Sigmoid colon (tissue), 7 donors: ENCODE data around the gene HSPB7. TPM values are rescaled to one million over a fixed set of nuclear protein-coding genes. Genes with fewer than 3 reads are reported as not detected.
A peak's percentile ranks its signal among the peaks of the same experiment; 100 is the strongest.

Experiments used
- DNase-seq: peaks from one replicate; pipeline ENCODE4 v3.0.0-alpha.2; 2019
- H3K27ac ChIP-seq, 4 donors: fragments of 200-600 bp; sonication (generic); one replicate each; pipeline ENCODE4 v1.5.1; 2016 to 2019; ENCODE audit warnings: mild to moderate bottlenecking in 1 of 4
- H3K27me3 ChIP-seq, 3 donors: fragments of 200-600 bp; sonication (generic); one replicate each; pipeline ENCODE4 v1.5.1; 2019; ENCODE audit warnings: mild to moderate bottlenecking in 1 of 3
- H3K36me3 ChIP-seq, 4 donors: fragments of 200-600 bp; sonication (generic); one replicate each; pipeline ENCODE4 v1.5.1; 2016 to 2019
- H3K4me1 ChIP-seq, 4 donors: fragments of 200-600 bp; sonication (generic); one replicate each; pipeline ENCODE4 v1.5.1; 2017 to 2019
- H3K4me3 ChIP-seq, 4 donors: fragments of 200-600 bp; sonication (generic); one replicate each; pipeline ENCODE4 v1.5.1; 2017 to 2019; ENCODE audit warnings: mild to moderate bottlenecking in 2 of 4, moderate library complexity in 1 of 4
- H3K9me3 ChIP-seq, 4 donors: fragments of 200-600 bp in 3 of 4; sonication (generic) in 3 of 4; one replicate each; pipeline versions ENCODE4 v1.5.1 to v1.6.1; 2013 to 2019
- CTCF ChIP-seq, 4 experiments: fragments of 450-650 bp in 3 of 4; fragments of 200-600 bp in 1 of 4; IDR thresholded peaks; one replicate each; pipeline ENCODE4 v1.5.1; 2016 to 2019; ENCODE audit warnings: antibody characterized with exemption in 4 of 4, mild to moderate bottlenecking in 3 of 4, moderate library complexity in 2 of 4
- EP300 ChIP-seq, 4 donors: sonication (generic); formaldehyde crosslinking; IDR thresholded peaks; one replicate each; pipeline ENCODE4 v1.6.1; 2017; ENCODE audit warnings: antibody characterized with exemption in 4 of 4
- POLR2A ChIP-seq, 2 donors: fragments of 450-650 bp; IDR thresholded peaks; one replicate each; pipeline ENCODE4 v1.6.1; 2016; ENCODE audit warnings: antibody characterized with exemption in 2 of 2, mild to moderate bottlenecking in 2 of 2, moderate library complexity in 2 of 2
- POLR2AphosphoS5 ChIP-seq, 4 donors: sonication (generic); formaldehyde crosslinking; IDR thresholded peaks; one replicate each; pipeline ENCODE4 v1.6.1; 2017; ENCODE audit warnings: antibody characterized with exemption in 4 of 4
- WGBS, 2 donors: extraction: QIAGEN DNeasy Blood & Tissue Kit; methylation state at CpG; one replicate each; pipeline ENCODE4 v1.1.7; 2013; 5-methylcytosine and 5-hydroxymethylcytosine counted together
- intact Hi-C: fragments of 100-400 bp; cut with DNase I; formaldehyde crosslinking; loops from one replicate; pipeline ENCODE4 v1.15.1; 2023
- polyA plus RNA-seq, 3 donors: library from polyadenylated mRNA; stranded (reverse); fragments of 200-250 nt; gene quantifications; one replicate each; pipeline ENCODE4 v1.2.3, GENCODE V29; 2013
- total RNA-seq, 4 donors: library from RNA; depleted of rRNA; stranded (reverse); fragments of >200 nt; gene quantifications; one replicate each; pipeline ENCODE4 v1.1.0, GENCODE V29; 2016
- donor health status: healthy with polysubstance abuse.
- donor health status: Bipolar disorder and iron deficiency.
- donor health status: healthy.

Gene HSPB7
- total and polyA plus RNA-seq, 7 donors, result 6.7 to 224 (median 44.4) TPM

- intact Hi-C loops, result no loop called here
- Histone ChIP-seq H3K27me3 (no peaks in the 10 kb centered on the region), H3K4me1 (peaks cover 0 to 30% (median 16%) of the 10 kb centered on the region in 4 donors), H3K4me3 (peak overlapping the region in 3 of 4 donors; percentile 79 to 99 (median 90)), H3K9me3 (no peaks in the 10 kb centered on the region), H3K36me3 (peaks cover 0 to 21% (median 11%) of the 10 kb centered on the region in 4 donors), H3K27ac (peak overlapping the region in 2 of 4 donors; percentile 84 to 85)
- TF ChIP-seq EP300 (IDR thresholded peaks at IDR 0.05), result no peak
- TF ChIP-seq CTCF (IDR thresholded peaks at IDR 0.05), result no peak
- 54 to 66% methylated on average over 9 of the region's 9 CpGs for WGBS, 2 donors
- DNase-seq, result no peak
These were observed 43.0 kb downstream of the HSPB7 start for GRCh38 chr1:15974855-15975254.

- 95 to 96% methylated on average over 4 of the region's 4 CpGs for WGBS, 2 donors
- Histone ChIP-seq H3K36me3 (peaks cover 0 to 32% (median 13%) of the 10 kb centered on the region in 4 donors), H3K27ac (no peak overlapping the region), H3K9me3 (no peaks in the 10 kb centered on the region), H3K4me3 (no peak overlapping the region), H3K4me1 (peaks cover 0 to 30% (median 16%) of the 10 kb centered on the region in 4 donors), H3K27me3 (no peaks in the 10 kb centered on the region)
- intact Hi-C loops, result no loop called here
- no peak for TF ChIP-seq POLR2A (IDR thresholded peaks at IDR 0.05)
- TF ChIP-seq EP300 (IDR thresholded peaks at IDR 0.05), result no peak
- no peak for TF ChIP-seq POLR2AphosphoS5 (IDR thresholded peaks at IDR 0.05)
- no peak for DNase-seq
These were observed 44.1 kb downstream of the HSPB7 start for GRCh38 chr1:15973772-15974171.

GRCh38 chr1:15972409-15972808 lies 45.4 kb downstream of the HSPB7 start:
- H3K36me3 ChIP-seq, result peaks cover 0 to 38% (median 13%) of the 10 kb centered on the region in 4 donors
- no peak overlapping the region for H3K4me3 ChIP-seq
- peaks cover 0 to 30% (median 16%) of the 10 kb centered on the region in 4 donors for H3K4me1 ChIP-seq
- TF ChIP-seq POLR2A (IDR thresholded peaks at IDR 0.05) (no peak), POLR2AphosphoS5 (IDR thresholded peaks at IDR 0.05) (no peak), EP300 (IDR thresholded peaks at IDR 0.05) (no peak), CTCF (IDR thresholded peaks at IDR 0.05) (no peak)
- H3K9me3 ChIP-seq, result no peaks in the 10 kb centered on the region
- no peak for DNase-seq
- H3K27me3 ChIP-seq, result no peaks in the 10 kb centered on the region
- H3K27ac ChIP-seq, result no peak overlapping the region
- 95 to 98% methylated on average over 1 of the region's 1 CpG for WGBS, 2 donors
- intact Hi-C loops, result no loop called here

GRCh38 chr1:15970911-15971310 lies 46.9 kb downstream of the HSPB7 start:
- no peak overlapping the region for H3K27ac ChIP-seq
- no peaks in the 10 kb centered on the region for H3K9me3 ChIP-seq
- H3K4me1 ChIP-seq, result peaks cover 0 to 32% (median 26%) of the 10 kb centered on the region in 4 donors
- DNase-seq, result no peak
- H3K4me3 ChIP-seq, result no peak overlapping the region
- TF ChIP-seq POLR2A (IDR thresholded peaks at IDR 0.05) (no peak), POLR2AphosphoS5 (IDR thresholded peaks at IDR 0.05) (no peak)
- H3K36me3 ChIP-seq, result peaks cover 0 to 38% (median 13%) of the 10 kb centered on the region in 4 donors
- intact Hi-C loops, result no loop called here
- no peaks in the 10 kb centered on the region for H3K27me3 ChIP-seq

- Histone ChIP-seq H3K27ac (no peak overlapping the region), H3K4me3 (no peak overlapping the region), H3K27me3 (no peaks in the 10 kb centered on the region), H3K36me3 (peaks cover 0 to 38% (median 13%) of the 10 kb centered on the region in 4 donors), H3K4me1 (peaks cover 0 to 35% (median 30%) of the 10 kb centered on the region in 4 donors), H3K9me3 (no peaks in the 10 kb centered on the region)
- TF ChIP-seq POLR2A (IDR thresholded peaks at IDR 0.05), result no peak
- TF ChIP-seq CTCF (IDR thresholded peaks at IDR 0.05), result no peak
- TF ChIP-seq EP300 (IDR thresholded peaks at IDR 0.05), result no peak
- no peak for TF ChIP-seq POLR2AphosphoS5 (IDR thresholded peaks at IDR 0.05)
- 98% methylated on average over 13 of the region's 13 CpGs for WGBS, 2 donors
- intact Hi-C loops, result no loop called here
- DNase-seq, result no peak
These were observed 48.4 kb downstream of the HSPB7 start for GRCh38 chr1:15969321-15969880.

- Histone ChIP-seq H3K4me3 (no peak overlapping the region), H3K27me3 (no peaks in the 10 kb centered on the region), H3K36me3 (peaks cover 0 to 38% (median 13%) of the 10 kb centered on the region in 4 donors), H3K27ac (no peak overlapping the region), H3K4me1 (peaks cover 0 to 37% (median 35%) of the 10 kb centered on the region in 4 donors), H3K9me3 (no peaks in the 10 kb centered on the region)
- intact Hi-C loops, result no loop called here
- DNase-seq, result no peak
- TF ChIP-seq POLR2AphosphoS5 (IDR thresholded peaks at IDR 0.05), result no peak
- TF ChIP-seq CTCF (IDR thresholded peaks at IDR 0.05), result no peak
- TF ChIP-seq POLR2A (IDR thresholded peaks at IDR 0.05), result no peak
- TF ChIP-seq EP300 (IDR thresholded peaks at IDR 0.05), result no peak
- 90 to 94% methylated on average over 5 of the region's 5 CpGs for WGBS, 2 donors
These were observed 49.7 kb downstream of the HSPB7 start for GRCh38 chr1:15968172-15968571.
